B cell (primary cell): ENCODE results near the gene IPO13. TPM values are rescaled to one million over a fixed set of nuclear protein-coding genes. Genes with fewer than 3 reads are reported as not detected.

ENCODE experiments used
- ATAC-seq: fragments of 200-7000 bp; cut with Tn5 transposase; one replicate; pipeline ENCODE4 v1.10.0; 2021; ENCODE audit warnings: low read depth, mild to moderate bottlenecking, moderate number of reproducible peaks, moderate library complexity
- CTCF ChIA-PET: fragments of 350-600 bp; sonication (Branson Sonifier 250); formaldehyde crosslinking; loops from one replicate; lab custom pipeline; 2021; ENCODE audit warnings: antibody characterized with exemption, inconsistent platforms; lab: Charles Lee
- POLR2A ChIA-PET: fragments of 350-600 bp; sonication (Branson Sonifier 250); formaldehyde crosslinking; loops from one replicate; lab custom pipeline; 2021; ENCODE audit warnings: antibody characterized with exemption; lab: Charles Lee
- DNase-seq: peaks from one replicate; pipeline ENCODE4 v3.0.0; 2013
- H2AFZ ChIP-seq: 2 replicates; pipeline ENCODE4 v1.6.1; 2012; ENCODE audit warnings: mild to moderate bottlenecking, low read depth, low read length; ENCODE audit not compliant: insufficient read depth, poor library complexity, severe bottlenecking
- H3K27ac ChIP-seq, 2 donors: 1 replicate in 1 of 2; 2 replicates in 1 of 2; pipeline ENCODE4 v1.5.1; 2012 to 2013; ENCODE audit warnings: low read length in 2 of 2, mild to moderate bottlenecking in 2 of 2, moderate library complexity in 1 of 2
- H3K27me3 ChIP-seq, 4 experiments: fragments of 200-600 bp in 1 of 4; sonication (generic) in 1 of 4; replicated peaks in 1 of 4; 1 replicate in 2 of 4; 2 replicates in 2 of 4; pipeline versions ENCODE4 v1.6.1 to v1.7.0; 2013 to 2016; ENCODE audit warnings: low read length in 3 of 4, mild to moderate bottlenecking in 2 of 4, mixed read lengths in 1 of 4, moderate library complexity in 1 of 4; ENCODE audit not compliant: insufficient read depth in 4 of 4, control insufficient read depth in 3 of 4; ENCODE audit errors: control extremely low read depth in 1 of 4
- H3K36me3 ChIP-seq, 2 experiments: replicated peaks in 1 of 2; 1 replicate in 1 of 2; 2 replicates in 1 of 2; pipeline versions ENCODE4 v1.6.1 to v1.7.1; 2013; ENCODE audit warnings: low read length in 1 of 2; ENCODE audit not compliant: insufficient read depth in 2 of 2, control insufficient read depth in 1 of 2; ENCODE audit errors: control extremely low read depth in 1 of 2, extremely low read depth in 1 of 2
- H3K4me1 ChIP-seq, 2 donors: fragments of 200-600 bp in 1 of 2; sonication (generic) in 1 of 2; 1 replicate in 1 of 2; 2 replicates in 1 of 2; pipeline versions ENCODE4 v1.5.1 to v1.6.1; 2013 to 2017; ENCODE audit warnings: low read length in 2 of 2; ENCODE audit not compliant: control insufficient read depth in 2 of 2, insufficient read depth in 2 of 2
- H3K4me2 ChIP-seq: replicated peaks from 2 replicates; pipeline ENCODE3; 2012; ENCODE audit warnings: mild to moderate bottlenecking, low read depth, low read length; ENCODE audit not compliant: poor library complexity, severe bottlenecking
- H3K4me3 ChIP-seq, 5 experiments: fragments of 200-600 bp in 1 of 5; sonication (generic) in 1 of 5; 1 replicate in 3 of 5; 2 replicates in 2 of 5; pipeline versions ENCODE4 v1.5.1 to v1.7.0; 2011 to 2016; ENCODE audit warnings: low read length in 4 of 5, mild to moderate bottlenecking in 4 of 5, low read depth in 2 of 5, control low read depth in 1 of 5, moderate library complexity in 1 of 5; ENCODE audit not compliant: insufficient read depth in 1 of 5; ENCODE audit errors: control extremely low read depth in 1 of 5, extremely low read depth in 1 of 5
- H3K79me2 ChIP-seq: fragments of 200-600 bp; sonication (generic); one replicate; pipeline ENCODE4 v1.6.0; 2016; ENCODE audit warnings: low read length; ENCODE audit not compliant: control insufficient read depth, insufficient read depth
- H3K9ac ChIP-seq: fragments of 200-600 bp; sonication (generic); 2 replicates; pipeline ENCODE4 v1.6.1; 2017; ENCODE audit warnings: mild to moderate bottlenecking, low read length, moderate library complexity
- H3K9me3 ChIP-seq, 3 donors: one replicate each; pipeline versions ENCODE4 v1.6.1 to v1.7.1; 2013; ENCODE audit warnings: low read length in 2 of 3; ENCODE audit not compliant: control insufficient read depth in 2 of 3, insufficient read depth in 1 of 3; ENCODE audit errors: control extremely low read depth in 1 of 3
- H4K20me1 ChIP-seq: 2 replicates; pipeline ENCODE4 v1.6.0; 2012; ENCODE audit warnings: mild to moderate bottlenecking, low read length; ENCODE audit not compliant: insufficient read depth, control insufficient read depth, poor library complexity, severe bottlenecking
- H3K27ac Mint-ChIP-seq: one replicate; pipeline ENCODE4 v1.8.0; 2021; ENCODE audit warnings: mixed read lengths
- H3K27me3 Mint-ChIP-seq: one replicate; pipeline ENCODE4 v1.8.0; 2021; ENCODE audit warnings: mixed read lengths
- H3K4me1 Mint-ChIP-seq: one replicate; pipeline ENCODE4 v1.8.0; 2021; ENCODE audit warnings: mixed read lengths
- H3K4me3 Mint-ChIP-seq: one replicate; pipeline ENCODE4 v1.8.0; 2021; ENCODE audit warnings: mixed read lengths
- H3K9me3 Mint-ChIP-seq: one replicate; pipeline ENCODE4 v1.8.0; 2022; ENCODE audit warnings: mixed read lengths; ENCODE audit not compliant: insufficient read depth
- CTCF ChIP-seq: fragments of 200-600 bp; IDR thresholded peaks from one replicate; pipeline ENCODE4 v1.8.0; 2022; ENCODE audit warnings: antibody characterized with exemption, mild to moderate bottlenecking
- EZH2 ChIP-seq: IDR thresholded peaks from 2 replicates; pipeline ENCODE4 v1.6.1; 2012; ENCODE audit warnings: borderline replicate concordance, low read depth, mild to moderate bottlenecking, moderate library complexity, low read length; ENCODE audit not compliant: insufficient read depth, poor library complexity, severe bottlenecking
- WGBS: methylation state at CpG from one replicate; pipeline ENCODE4 v1.1.5; 2013; ENCODE audit warnings: missing lambda C conversion rate; ENCODE audit not compliant: insufficient coverage; 5-methylcytosine and 5-hydroxymethylcytosine counted together
- intact Hi-C: fragments of 100-400 bp; cut with micrococcal nuclease; formaldehyde crosslinking; loops from one replicate; pipeline ENCODE4 v1.10.0; 2022
- polyA plus RNA-seq: library from polyadenylated mRNA; depleted of rRNA; stranded (reverse); fragments of >200 nt; gene quantifications from 2 replicates; pipeline ENCODE4 v1.2.3, GENCODE V29; 2012
- total RNA-seq, 2 donors: library from RNA; stranded (reverse); fragments of 120-200 nt in 1 of 2; gene quantifications; 1 replicate in 1 of 2; 2 replicates in 1 of 2; pipeline versions ENCODE4 v1.2.3 to v1.2.4, GENCODE V29; 2013 to 2022

The IPO13 gene
- total and polyA plus RNA-seq, 2 donors (not counting 1 experiment from before 2014, with no cell fraction given) = 18.7 to 19.7 TPM

GRCh38 chr1:43975249-43975961, 28.7 kb downstream of the IPO13 start:
- Mint-ChIP-seq H3K4me3 (peak overlapping the region; percentile 97), H3K27me3 (no peaks in the 10 kb centered on the region), H3K9me3 (no peaks in the 10 kb centered on the region), H3K4me1 (peaks cover 68% of the 10 kb centered on the region), H3K27ac (peak overlapping the region; percentile 97)
- Histone ChIP-seq H3K4me3 (peak overlapping the region; percentile 79 to 97 (median 89)), H3K9ac (peak overlapping the region; percentile 91), H3K79me2 (peaks cover 35% of the 10 kb centered on the region), H2AFZ (peak overlapping the region; percentile 91), H3K4me1 (peaks cover 38 to 64% of the 10 kb centered on the region in 2 donors), H3K9me3 (no peaks in the 10 kb centered on the region), H3K36me3 (peaks cover 0 to 33% of the 10 kb centered on the region in 2 experiments), H4K20me1 (peaks cover 44% of the 10 kb centered on the region), H3K4me2 (peak overlapping the region; percentile 95), H3K27ac (peak overlapping the region; percentile 89 to 96), H3K27me3 (no peaks in the 10 kb centered on the region)
- ChIA-PET CTCF (interaction anchor here (0.8 to 2.3 kb wide), 6 partner anchors 15 to 61 kb away, joined by 3 to 10 read pairs (median 5); partner anchors contain the start of gene IPO13), POLR2A (interaction anchor here (0.6 to 1.8 kb wide), 4 partner anchors 15 to 1872 kb away, joined by 3 to 5 read pairs (median 4); partner anchors contain the start of genes ARMH1 and TMEM53)
- TF ChIP-seq EZH2 (no peak), CTCF (no peak)
- peak; percentile 13 for ATAC-seq
- intact Hi-C loops = loop anchor here (1.0 to 10.0 kb wide), 3 partner anchors 55 to 1521 kb away; partner anchors contain the start of genes PPCS, ST3GAL3 and ZMYND12
- DNase-seq = peak; percentile 76
- WGBS = 0% methylated on average over 23 of the region's 34 CpGs
